HFF-Myc (cell line): ENCODE results near the gene PXDN.
"Not testable (repeated sequence)": the region's sequence is repeated elsewhere in the genome, so short reads cannot be mapped to it uniquely, and the experiment has no call there.

ENCODE experiments used
- DNase-seq: peaks from one replicate; pipeline ENCODE4 v3.0.0-alpha.2; 2011; ENCODE audit warnings: low read depth; ENCODE audit errors: extremely low read depth
- H3K4me3 ChIP-seq: replicated peaks from 2 replicates; pipeline ENCODE4 v1.5.1; 2011; ENCODE audit warnings: low read depth, mild to moderate bottlenecking, control low read depth, low read length
- TF ChIP-seq, protein P1 (sequence below): IDR thresholded peaks from 2 replicates; pipeline ENCODE4 v1.5.1; 2012; ENCODE audit warnings: mild to moderate bottlenecking, low read depth, low read length, control low read depth; ENCODE audit errors: missing control alignments

Gene PXDN

DNA sequence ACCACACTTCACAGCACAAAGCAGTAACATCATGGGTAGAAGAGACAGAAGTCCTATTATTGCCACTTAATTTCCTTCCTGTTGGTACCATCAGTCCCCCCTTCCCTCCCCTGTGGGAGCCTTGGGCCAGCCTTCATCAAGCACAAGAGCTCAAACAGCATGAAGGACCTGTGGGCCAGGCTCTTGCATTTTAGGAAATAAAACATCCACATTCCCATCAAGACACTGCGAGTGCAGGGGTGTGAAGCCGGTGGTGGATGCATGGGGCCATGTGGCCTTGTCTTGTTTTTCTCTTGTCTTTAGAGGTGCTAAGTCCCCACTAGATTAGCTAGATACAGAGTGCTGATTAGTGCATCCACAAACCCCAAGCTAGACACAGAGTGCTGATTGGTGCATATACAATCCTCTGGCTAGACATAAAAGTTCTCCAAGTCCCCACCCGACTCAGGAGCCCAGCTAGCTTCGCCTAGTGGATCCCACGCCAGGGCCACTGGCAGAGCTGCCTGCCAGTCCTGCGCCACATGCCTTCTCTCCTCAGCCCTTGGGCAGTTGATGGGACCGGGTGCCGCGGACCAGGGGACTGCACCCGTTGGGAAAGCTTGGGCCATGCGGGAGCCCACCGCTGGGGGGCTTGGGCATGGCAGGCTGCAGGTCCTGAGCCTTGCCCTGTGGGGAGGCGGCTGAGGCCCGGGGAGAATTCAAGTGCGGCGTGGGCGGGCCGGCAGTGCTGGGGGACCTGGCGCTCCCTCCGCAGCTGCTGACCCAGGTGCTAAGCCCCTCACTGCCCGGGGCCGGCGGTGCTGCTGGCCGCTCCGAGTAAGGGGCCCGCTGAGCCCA, 14.7 kb upstream of the PXDN start:
- no peak for DNase-seq
- H3K4me3 ChIP-seq = no peak overlapping the region
- TF ChIP-seq, protein P1, sequence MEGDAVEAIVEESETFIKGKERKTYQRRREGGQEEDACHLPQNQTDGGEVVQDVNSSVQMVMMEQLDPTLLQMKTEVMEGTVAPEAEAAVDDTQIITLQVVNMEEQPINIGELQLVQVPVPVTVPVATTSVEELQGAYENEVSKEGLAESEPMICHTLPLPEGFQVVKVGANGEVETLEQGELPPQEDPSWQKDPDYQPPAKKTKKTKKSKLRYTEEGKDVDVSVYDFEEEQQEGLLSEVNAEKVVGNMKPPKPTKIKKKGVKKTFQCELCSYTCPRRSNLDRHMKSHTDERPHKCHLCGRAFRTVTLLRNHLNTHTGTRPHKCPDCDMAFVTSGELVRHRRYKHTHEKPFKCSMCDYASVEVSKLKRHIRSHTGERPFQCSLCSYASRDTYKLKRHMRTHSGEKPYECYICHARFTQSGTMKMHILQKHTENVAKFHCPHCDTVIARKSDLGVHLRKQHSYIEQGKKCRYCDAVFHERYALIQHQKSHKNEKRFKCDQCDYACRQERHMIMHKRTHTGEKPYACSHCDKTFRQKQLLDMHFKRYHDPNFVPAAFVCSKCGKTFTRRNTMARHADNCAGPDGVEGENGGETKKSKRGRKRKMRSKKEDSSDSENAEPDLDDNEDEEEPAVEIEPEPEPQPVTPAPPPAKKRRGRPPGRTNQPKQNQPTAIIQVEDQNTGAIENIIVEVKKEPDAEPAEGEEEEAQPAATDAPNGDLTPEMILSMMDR = no peak

DNA sequence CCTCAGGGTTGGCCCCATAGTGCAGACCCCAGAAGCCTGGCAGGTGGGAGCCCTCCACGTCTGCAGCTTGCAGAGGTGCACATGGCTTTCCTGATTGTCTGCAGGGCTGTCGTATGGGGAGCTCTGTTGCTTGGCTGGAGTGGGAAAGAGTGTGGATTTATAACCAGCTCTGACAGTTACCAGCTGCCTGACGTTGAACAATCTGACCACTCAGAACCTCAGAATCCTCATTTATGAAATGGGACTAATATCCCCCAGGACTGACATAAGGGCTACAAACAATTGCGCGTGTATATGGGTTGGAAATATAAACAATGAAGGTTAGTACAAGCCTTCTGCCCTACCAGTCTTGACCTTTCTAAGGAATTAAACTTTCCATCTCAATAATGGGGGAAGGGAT, 13.9 kb upstream of the PXDN start:
- TF ChIP-seq, protein P1 = no peak
- no peak overlapping the region for H3K4me3 ChIP-seq
- DNase-seq = no peak

DNA sequence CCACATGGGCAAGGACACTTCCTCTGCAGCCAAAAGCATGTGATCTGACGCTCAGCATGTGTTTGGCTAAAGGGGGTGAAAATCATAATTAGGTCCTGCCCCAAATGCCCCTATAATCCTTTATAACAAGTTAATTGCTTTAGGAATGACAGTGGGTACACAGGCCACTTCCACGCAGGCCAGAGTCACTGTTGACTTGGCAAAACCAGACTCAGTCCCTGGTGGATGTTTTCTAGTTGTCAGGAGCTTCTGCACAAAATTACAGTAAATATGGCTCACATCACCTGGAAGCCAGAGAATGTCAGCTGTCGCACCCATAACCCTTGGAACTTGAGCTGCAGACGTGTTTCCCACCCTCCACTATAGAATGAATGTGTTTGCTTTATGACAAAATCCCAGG, 13.3 kb upstream of the PXDN start:
- TF ChIP-seq, protein P1 = no peak
- no peak overlapping the region for H3K4me3 ChIP-seq
- no peak for DNase-seq

DNA sequence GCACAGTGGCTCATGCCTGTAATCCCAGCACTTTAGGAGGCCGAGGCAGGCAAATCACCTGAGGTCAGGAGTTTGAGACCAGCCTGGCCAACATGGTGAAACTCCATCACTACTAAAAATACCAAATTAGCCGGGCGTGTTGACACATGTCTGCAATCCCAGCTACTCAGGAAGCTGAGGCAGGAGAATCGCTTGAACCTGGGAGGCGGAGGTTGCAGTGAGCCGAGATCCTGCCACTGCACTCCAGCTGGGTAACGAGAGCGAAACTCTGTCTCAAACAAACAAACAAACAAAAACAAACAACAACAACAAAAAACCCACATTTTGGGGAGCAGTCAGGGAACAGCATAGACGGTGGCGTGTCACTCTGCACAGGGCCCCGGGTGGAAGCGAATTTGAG, 12.8 kb upstream of the PXDN start:
- H3K4me3 ChIP-seq, DNase-seq: not testable (repeated sequence)

DNA sequence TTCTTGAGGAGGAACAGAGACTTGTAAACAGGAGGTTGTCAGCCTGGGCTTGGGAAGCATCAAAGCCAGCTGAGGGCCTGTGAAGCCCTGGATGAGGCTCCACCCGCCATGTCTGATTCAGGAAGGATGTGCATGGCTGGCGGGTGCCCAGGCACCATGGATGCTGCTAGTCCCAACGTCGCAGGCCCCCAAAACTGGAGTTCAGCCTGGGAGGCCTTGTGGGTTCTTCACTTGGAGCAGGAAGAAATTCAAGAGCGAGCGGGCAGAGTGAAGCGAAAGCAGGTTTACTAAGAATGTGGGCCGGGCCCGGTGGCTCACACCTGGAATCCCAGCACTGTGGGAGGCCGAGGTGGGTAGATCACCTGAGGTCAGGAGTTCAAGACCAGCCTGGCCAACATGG, 12.1 kb upstream of the PXDN start:
- H3K4me3 ChIP-seq = no peak overlapping the region
- TF ChIP-seq, protein P1 = no peak
- DNase-seq = no peak

DNA sequence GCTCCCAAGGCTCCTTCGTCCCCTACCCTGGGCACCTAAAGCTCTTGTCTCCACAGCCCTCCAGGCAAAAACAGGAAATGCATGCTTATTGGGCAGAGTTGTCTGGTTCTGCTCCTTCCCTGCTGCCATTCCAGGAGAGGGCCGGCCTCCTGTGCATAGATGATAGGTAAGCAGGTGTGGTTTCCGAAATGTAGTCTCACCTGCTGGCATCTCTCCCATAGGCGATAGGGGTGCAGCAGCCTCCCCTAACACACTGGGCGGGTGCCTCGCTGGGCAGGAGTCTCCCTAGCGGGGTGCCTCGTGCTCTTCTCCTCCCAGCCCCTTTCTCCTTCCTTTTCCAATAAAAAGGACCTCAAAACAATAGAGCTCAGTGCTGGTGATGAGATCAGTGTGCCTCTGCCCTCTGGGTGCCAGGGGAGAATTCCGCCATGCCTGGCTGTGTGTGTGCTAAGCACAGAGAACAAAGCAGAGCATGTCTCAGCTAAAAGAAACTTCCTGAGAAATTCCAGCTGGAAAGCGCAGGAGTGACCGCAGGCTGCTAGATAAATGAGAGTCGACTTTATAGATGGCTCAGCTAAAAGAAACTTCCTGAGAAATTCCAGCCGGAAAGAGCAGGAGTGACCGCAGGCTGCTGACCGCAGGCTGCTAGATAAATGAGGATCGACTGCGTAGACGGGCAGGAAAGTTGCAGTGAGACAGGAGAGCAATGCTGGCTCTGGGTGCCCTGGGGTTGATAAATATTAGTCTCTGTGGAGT, 11.3 kb upstream of the PXDN start:
- TF ChIP-seq, protein P1 = no peak
- DNase-seq = no peak
- no peak overlapping the region for H3K4me3 ChIP-seq

DNA sequence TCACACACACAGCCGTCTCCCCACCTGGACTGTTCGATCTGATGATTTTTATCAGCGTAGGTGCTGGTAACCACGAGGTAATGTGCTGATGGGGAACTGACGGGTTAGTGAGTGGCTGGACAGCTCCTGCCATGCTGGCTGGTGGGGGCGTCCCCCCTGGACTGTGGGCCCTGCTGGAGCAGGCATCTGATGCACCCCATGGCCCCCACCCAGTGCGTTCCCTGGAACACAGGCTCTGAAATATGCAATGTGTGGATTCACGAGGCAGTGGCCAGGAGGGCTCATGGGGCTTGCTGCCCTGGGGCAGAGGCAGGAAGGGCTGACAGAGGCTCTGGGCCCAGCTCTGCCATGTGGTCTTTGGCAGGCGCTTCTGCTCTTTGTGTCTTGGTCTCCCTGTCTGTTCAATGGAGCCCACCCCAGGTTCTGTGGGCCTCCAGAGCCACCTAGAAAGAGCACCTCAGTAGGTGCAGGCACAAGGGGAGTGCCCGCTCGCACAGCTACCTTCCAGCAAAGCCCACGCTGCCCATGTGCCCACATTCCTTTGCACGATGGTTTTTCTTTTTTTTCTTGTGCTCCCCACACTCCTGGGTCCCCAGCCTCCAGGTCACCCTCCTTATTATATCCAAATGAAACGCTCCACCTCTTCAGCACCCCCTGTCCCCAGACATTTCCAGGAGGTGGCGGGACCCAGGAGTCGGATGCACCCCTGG, 10.3 kb upstream of the PXDN start:
- TF ChIP-seq, protein P1 = no peak
- no peak for DNase-seq

More for the DNA sequence above, 10.3 kb upstream of the PXDN start:
- no peak overlapping the region for H3K4me3 ChIP-seq
